Measurements from ENCODE around the gene MACROD2. TPM values are rescaled to one million over a fixed set of nuclear protein-coding genes. Genes with fewer than 3 reads are reported as not detected.

Gene MACROD2
- total and polyA plus RNA-seq, 4 donors = 0.66 to 10.5 (median 3.3) TPM

DNA sequence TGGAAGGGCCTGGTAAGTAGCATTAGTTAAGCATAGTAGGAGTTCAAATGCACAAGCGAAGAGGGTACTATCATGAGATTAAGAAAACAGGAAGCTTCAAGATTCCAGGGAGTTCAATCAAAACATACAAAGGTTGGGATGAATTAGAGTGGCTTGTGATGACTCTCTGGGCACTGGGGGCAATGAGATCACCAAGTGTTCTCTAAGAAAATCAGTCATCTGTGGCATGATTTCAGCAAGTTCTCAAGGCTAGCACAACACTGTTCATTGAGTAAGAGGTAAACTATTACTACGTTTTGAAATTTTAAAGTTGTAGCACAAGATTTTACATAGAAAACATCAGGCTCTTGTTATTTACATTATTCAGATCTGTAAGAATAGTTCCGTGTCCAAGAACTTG is 481.8 kb downstream of the MACROD2 start:
- no peaks in the 10 kb centered on the region for H3K36me3 ChIP-seq (ENCODE audit: control insufficient read depth in 4 of 4, insufficient read depth in 3 of 4, low read depth in 1 of 4, low read length in 3 of 4)
- H3K27ac ChIP-seq (ENCODE audit: low read depth in 1 of 2, low read length in 2 of 2) = no peak overlapping the region
- H3K9ac ChIP-seq (ENCODE audit: low read depth in 1 of 2, low read length in 2 of 2) = no peak overlapping the region
- TF ChIP-seq SP1 (IDR thresholded peaks at IDR 0.05) = no peak
- no peak for TF ChIP-seq HNF4A (conservative IDR thresholded peaks at IDR 0.05)
- TF ChIP-seq ZBTB33 (IDR thresholded peaks at IDR 0.05) = no peak
- no peak for TF ChIP-seq FOXA2 (IDR thresholded peaks at IDR 0.05)
- TF ChIP-seq MAX (IDR thresholded peaks at IDR 0.05) = no peak
- no peak for TF ChIP-seq ATF3 (IDR thresholded peaks at IDR 0.05)
- TF ChIP-seq HNF4G (IDR thresholded peaks at IDR 0.05) = no peak
- TF ChIP-seq EGR1 (IDR thresholded peaks at IDR 0.05; ENCODE audit: low read depth in 2 of 2) = no peak
- TF ChIP-seq FOXA1 (IDR thresholded peaks at IDR 0.05) = no peak
- no peak for TF ChIP-seq YY1 (IDR thresholded peaks at IDR 0.05)
- no peak overlapping the region for H3K4me3 ChIP-seq (ENCODE audit: low read depth in 1 of 3, low read length in 3 of 3)
- H3K9me3 ChIP-seq (ENCODE audit: control insufficient read depth in 4 of 4, low read length in 3 of 4) = no peaks in the 10 kb centered on the region
- DNase-seq (ENCODE audit: low spot score) = no peak
- WGBS = 84% methylated on average over 3 of the region's 3 CpGs
- no peaks in the 10 kb centered on the region for H3K4me1 ChIP-seq (ENCODE audit: control insufficient read depth in 4 of 4, insufficient read depth in 4 of 4, low read length in 3 of 4)
- H3K27me3 ChIP-seq (ENCODE audit: control insufficient read depth in 4 of 4, insufficient read depth in 4 of 4, low read length in 3 of 4) = no peaks in the 10 kb centered on the region

DNA sequence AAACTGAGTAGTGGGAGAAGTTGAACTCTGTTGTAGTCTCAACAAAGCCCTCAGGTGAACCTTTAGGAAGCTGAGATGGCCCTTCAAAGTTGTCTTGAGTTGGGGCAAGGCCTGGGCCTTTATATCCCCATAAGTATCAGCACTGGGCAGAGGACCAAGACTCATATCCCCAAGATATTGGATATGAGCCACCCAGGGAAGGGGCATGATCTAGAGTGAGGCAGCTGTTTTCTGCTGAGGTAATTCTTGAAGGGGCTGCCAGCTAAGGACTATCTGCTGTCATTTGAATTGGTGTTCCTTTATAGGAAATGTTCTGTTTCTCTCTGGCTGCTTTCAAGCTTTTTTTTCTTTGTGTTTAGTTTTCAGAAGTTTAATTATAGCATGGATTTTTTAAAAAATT is 482.8 kb downstream of the MACROD2 start:
- TF ChIP-seq FOXA1 (IDR thresholded peaks at IDR 0.05) = no peak
- TF ChIP-seq EGR1 (IDR thresholded peaks at IDR 0.05; ENCODE audit: low read depth in 2 of 2) = no peak
- H3K4me1 ChIP-seq (ENCODE audit: control insufficient read depth in 4 of 4, insufficient read depth in 4 of 4, low read length in 3 of 4) = no peaks in the 10 kb centered on the region
- no peak overlapping the region for H3K27ac ChIP-seq (ENCODE audit: low read depth in 1 of 2, low read length in 2 of 2)
- no peak for DNase-seq (ENCODE audit: low spot score)
- no peak overlapping the region for H3K4me3 ChIP-seq (ENCODE audit: low read depth in 1 of 3, low read length in 3 of 3)
- no peak overlapping the region for H3K9ac ChIP-seq (ENCODE audit: low read depth in 1 of 2, low read length in 2 of 2)
- H3K36me3 ChIP-seq (ENCODE audit: control insufficient read depth in 4 of 4, insufficient read depth in 3 of 4, low read depth in 1 of 4, low read length in 3 of 4) = no peaks in the 10 kb centered on the region
- H3K27me3 ChIP-seq (ENCODE audit: control insufficient read depth in 4 of 4, insufficient read depth in 4 of 4, low read length in 3 of 4) = no peaks in the 10 kb centered on the region
- H3K9me3 ChIP-seq (ENCODE audit: control insufficient read depth in 4 of 4, low read length in 3 of 4) = no peaks in the 10 kb centered on the region

DNA sequence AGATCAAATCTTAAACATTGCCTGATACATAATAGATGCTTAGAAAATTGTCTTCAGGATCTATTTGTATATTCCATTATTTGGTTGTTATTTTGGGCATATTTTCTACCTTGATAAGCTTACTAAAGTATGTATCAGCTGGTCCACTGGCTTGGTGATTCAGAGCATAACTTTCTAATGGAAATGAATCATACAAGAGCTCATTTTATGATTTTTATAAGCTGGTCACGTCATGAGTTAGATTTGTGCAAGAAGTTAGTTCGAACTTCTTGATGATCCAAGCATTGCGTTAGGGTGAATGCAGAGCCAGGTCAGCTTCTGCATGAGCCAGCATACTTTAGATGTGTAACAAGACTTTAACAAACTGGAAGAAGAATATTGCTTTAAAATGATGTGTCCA is 486.5 kb downstream of the MACROD2 start:
- no peak overlapping the region for H3K4me3 ChIP-seq (ENCODE audit: low read depth in 1 of 3, low read length in 3 of 3)
- H3K27me3 ChIP-seq (ENCODE audit: control insufficient read depth in 4 of 4, insufficient read depth in 4 of 4, low read length in 3 of 4) = no peaks in the 10 kb centered on the region
- H3K9ac ChIP-seq (ENCODE audit: low read depth in 1 of 2, low read length in 2 of 2) = no peak overlapping the region
- TF ChIP-seq SP1 (IDR thresholded peaks at IDR 0.05) (no peak), EGR1 (IDR thresholded peaks at IDR 0.05; ENCODE audit: low read depth in 2 of 2) (no peak), HNF4G (IDR thresholded peaks at IDR 0.05) (no peak), REST (IDR thresholded peaks at IDR 0.05) (no peak), RXRA (IDR thresholded peaks at IDR 0.05) (no peak), FOXA1 (IDR thresholded peaks at IDR 0.05) (no peak), GABPA (IDR thresholded peaks at IDR 0.05 in 1 of 2, conservative IDR thresholded peaks at IDR 0.05 in 1 of 2) (no peak), FOXA2 (IDR thresholded peaks at IDR 0.05) (no peak), RAD21 (IDR thresholded peaks at IDR 0.05) (no peak), TAF1 (conservative IDR thresholded peaks at IDR 0.05) (no peak), JUND (IDR thresholded peaks at IDR 0.05) (no peak), ATF3 (IDR thresholded peaks at IDR 0.05) (no peak)
- TF ChIP-seq, protein P1, sequence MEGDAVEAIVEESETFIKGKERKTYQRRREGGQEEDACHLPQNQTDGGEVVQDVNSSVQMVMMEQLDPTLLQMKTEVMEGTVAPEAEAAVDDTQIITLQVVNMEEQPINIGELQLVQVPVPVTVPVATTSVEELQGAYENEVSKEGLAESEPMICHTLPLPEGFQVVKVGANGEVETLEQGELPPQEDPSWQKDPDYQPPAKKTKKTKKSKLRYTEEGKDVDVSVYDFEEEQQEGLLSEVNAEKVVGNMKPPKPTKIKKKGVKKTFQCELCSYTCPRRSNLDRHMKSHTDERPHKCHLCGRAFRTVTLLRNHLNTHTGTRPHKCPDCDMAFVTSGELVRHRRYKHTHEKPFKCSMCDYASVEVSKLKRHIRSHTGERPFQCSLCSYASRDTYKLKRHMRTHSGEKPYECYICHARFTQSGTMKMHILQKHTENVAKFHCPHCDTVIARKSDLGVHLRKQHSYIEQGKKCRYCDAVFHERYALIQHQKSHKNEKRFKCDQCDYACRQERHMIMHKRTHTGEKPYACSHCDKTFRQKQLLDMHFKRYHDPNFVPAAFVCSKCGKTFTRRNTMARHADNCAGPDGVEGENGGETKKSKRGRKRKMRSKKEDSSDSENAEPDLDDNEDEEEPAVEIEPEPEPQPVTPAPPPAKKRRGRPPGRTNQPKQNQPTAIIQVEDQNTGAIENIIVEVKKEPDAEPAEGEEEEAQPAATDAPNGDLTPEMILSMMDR (IDR thresholded peaks at IDR 0.05; ENCODE audit: low read depth, low read length, missing input control) = no peak
- no peak overlapping the region for H3K27ac ChIP-seq (ENCODE audit: low read depth in 1 of 2, low read length in 2 of 2)
- H3K36me3 ChIP-seq (ENCODE audit: control insufficient read depth in 4 of 4, insufficient read depth in 3 of 4, low read depth in 1 of 4, low read length in 3 of 4) = no peaks in the 10 kb centered on the region
- WGBS = 93% methylated on average over 3 of the region's 3 CpGs
- H3K4me1 ChIP-seq (ENCODE audit: control insufficient read depth in 4 of 4, insufficient read depth in 4 of 4, low read length in 3 of 4) = no peaks in the 10 kb centered on the region
- no peaks in the 10 kb centered on the region for H3K9me3 ChIP-seq (ENCODE audit: control insufficient read depth in 4 of 4, low read length in 3 of 4)
- no peak for DNase-seq (ENCODE audit: low spot score)

All from liver (tissue), 9 donors.